BLaER1 (cell line): ENCODE results near the gene PRKG1.

Experiments
- H3K27ac ChIP-seq: shearing (Covaris generic); formaldehyde crosslinking; 2 replicates; pipeline ENCODE4 v1.8.1; 2022
- H3K27me3 ChIP-seq: shearing (Covaris generic); formaldehyde crosslinking; 2 replicates; pipeline ENCODE4 v1.8.1; 2022
- H3K36me3 ChIP-seq: shearing (Covaris generic); formaldehyde crosslinking; 2 replicates; pipeline ENCODE4 v1.8.1; 2022
- H3K4me1 ChIP-seq: shearing (Covaris generic); formaldehyde crosslinking; 2 replicates; pipeline ENCODE4 v1.8.1; 2022
- H3K4me2 ChIP-seq: shearing (Covaris generic); formaldehyde crosslinking; 2 replicates; pipeline ENCODE4 v1.8.1; 2022
- H3K4me3 ChIP-seq: shearing (Covaris generic); formaldehyde crosslinking; 2 replicates; pipeline ENCODE4 v1.8.1; 2022
- H3K9ac ChIP-seq: shearing (Covaris generic); formaldehyde crosslinking; 2 replicates; pipeline ENCODE4 v1.8.1; 2022
- H3K9me3 ChIP-seq: shearing (Covaris generic); formaldehyde crosslinking; 2 replicates; pipeline ENCODE4 v1.8.1; 2022
- H4K20me1 ChIP-seq: shearing (Covaris generic); formaldehyde crosslinking; 2 replicates; pipeline ENCODE4 v1.8.1; 2022
- Cebpa-rat ChIP-seq: shearing (Covaris generic); IDR thresholded peaks from 2 replicates; pipeline ENCODE4 v1.8.1; 2022

The PRKG1 gene

DNA sequence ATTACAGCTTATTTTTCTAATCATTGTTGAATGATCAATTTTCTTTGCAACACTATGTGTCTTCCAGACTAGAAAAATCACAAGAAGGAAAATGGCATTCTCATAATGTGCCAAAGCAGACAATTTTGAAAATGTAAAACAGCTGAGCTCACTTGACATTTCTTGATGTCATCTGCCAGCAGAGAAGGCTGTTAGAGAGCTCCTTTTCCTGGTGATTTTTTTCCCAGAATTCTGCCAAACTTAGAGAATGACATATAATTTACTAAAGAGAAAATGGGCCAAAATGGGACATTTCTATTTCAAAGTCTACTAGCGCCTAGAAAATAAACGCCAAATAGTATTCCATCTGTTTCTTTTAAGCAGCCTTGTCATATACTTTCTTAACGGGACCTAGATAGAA is 714.0 kb downstream of the PRKG1 start:
- Histone ChIP-seq H3K27me3 (no peaks in the 10 kb centered on the region), H3K4me3 (no peak overlapping the region), H3K36me3 (no peaks in the 10 kb centered on the region), H4K20me1 (no peaks in the 10 kb centered on the region), H3K9me3 (peaks cover 11% of the 10 kb centered on the region; the same call in 1 of the 2 replicates), H3K4me2 (no peak overlapping the region), H3K27ac (no peak overlapping the region), H3K4me1 (no peaks in the 10 kb centered on the region), H3K9ac (no peak overlapping the region)
- TF ChIP-seq Cebpa-rat: no peak

- Histone ChIP-seq H3K27me3 (no peaks in the 10 kb centered on the region), H3K36me3 (no peaks in the 10 kb centered on the region), H3K27ac (no peak overlapping the region), H3K9ac (no peak overlapping the region), H3K4me1 (no peaks in the 10 kb centered on the region), H3K4me2 (no peak overlapping the region), H3K4me3 (no peak overlapping the region), H4K20me1 (no peaks in the 10 kb centered on the region), H3K9me3 (peaks cover 17% of the 10 kb centered on the region)
- no peak for TF ChIP-seq Cebpa-rat
Observed at GRCh38 chr10:51789118-51789517, 714.8 kb downstream of the PRKG1 start.

GRCh38 chr10:51789903-51790302 is 715.6 kb downstream of the PRKG1 start:
- Histone ChIP-seq H4K20me1 (no peaks in the 10 kb centered on the region), H3K27ac (no peak overlapping the region), H3K9me3 (peaks cover 17% of the 10 kb centered on the region), H3K4me2 (no peak overlapping the region), H3K4me1 (no peaks in the 10 kb centered on the region), H3K36me3 (no peaks in the 10 kb centered on the region), H3K4me3 (no peak overlapping the region), H3K27me3 (no peaks in the 10 kb centered on the region), H3K9ac (no peak overlapping the region)
- no peak for TF ChIP-seq Cebpa-rat

DNA sequence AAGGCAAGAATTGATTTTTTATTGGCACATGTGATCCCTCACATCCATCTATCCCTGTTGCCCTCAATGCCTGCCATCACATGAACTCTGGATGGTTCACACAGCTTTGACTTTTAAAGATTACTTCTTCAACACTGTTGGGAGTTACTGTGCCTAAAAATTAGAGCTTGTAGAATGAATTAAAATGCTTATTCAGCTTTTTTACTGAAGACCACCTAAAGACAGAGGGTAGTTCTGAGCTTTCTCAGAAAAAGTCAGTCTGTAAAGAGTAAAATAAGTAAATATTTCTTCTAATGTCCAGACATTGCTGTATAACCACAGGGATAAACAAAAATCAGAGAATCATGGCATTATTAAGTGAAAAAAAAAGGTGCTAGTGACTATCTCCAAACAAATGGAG is 718.4 kb downstream of the PRKG1 start:
- H3K9me3 ChIP-seq: peaks cover 17% of the 10 kb centered on the region
- no peaks in the 10 kb centered on the region for H3K4me1 ChIP-seq
- no peak overlapping the region for H3K9ac ChIP-seq
- no peak overlapping the region for H3K4me3 ChIP-seq
- no peak for TF ChIP-seq Cebpa-rat
- no peaks in the 10 kb centered on the region for H4K20me1 ChIP-seq
- no peak overlapping the region for H3K4me2 ChIP-seq
- no peak overlapping the region for H3K27ac ChIP-seq
- no peaks in the 10 kb centered on the region for H3K36me3 ChIP-seq
- H3K27me3 ChIP-seq: no peaks in the 10 kb centered on the region

GRCh38 chr10:51800121-51800520 is 725.8 kb downstream of the PRKG1 start:
- Histone ChIP-seq H3K4me3 (no peak overlapping the region), H3K4me1 (no peaks in the 10 kb centered on the region), H3K36me3 (no peaks in the 10 kb centered on the region), H3K27me3 (no peaks in the 10 kb centered on the region), H4K20me1 (no peaks in the 10 kb centered on the region), H3K27ac (no peak overlapping the region), H3K9ac (no peak overlapping the region), H3K9me3 (no peaks in the 10 kb centered on the region), H3K4me2 (no peak overlapping the region)
- no peak for TF ChIP-seq Cebpa-rat

DNA sequence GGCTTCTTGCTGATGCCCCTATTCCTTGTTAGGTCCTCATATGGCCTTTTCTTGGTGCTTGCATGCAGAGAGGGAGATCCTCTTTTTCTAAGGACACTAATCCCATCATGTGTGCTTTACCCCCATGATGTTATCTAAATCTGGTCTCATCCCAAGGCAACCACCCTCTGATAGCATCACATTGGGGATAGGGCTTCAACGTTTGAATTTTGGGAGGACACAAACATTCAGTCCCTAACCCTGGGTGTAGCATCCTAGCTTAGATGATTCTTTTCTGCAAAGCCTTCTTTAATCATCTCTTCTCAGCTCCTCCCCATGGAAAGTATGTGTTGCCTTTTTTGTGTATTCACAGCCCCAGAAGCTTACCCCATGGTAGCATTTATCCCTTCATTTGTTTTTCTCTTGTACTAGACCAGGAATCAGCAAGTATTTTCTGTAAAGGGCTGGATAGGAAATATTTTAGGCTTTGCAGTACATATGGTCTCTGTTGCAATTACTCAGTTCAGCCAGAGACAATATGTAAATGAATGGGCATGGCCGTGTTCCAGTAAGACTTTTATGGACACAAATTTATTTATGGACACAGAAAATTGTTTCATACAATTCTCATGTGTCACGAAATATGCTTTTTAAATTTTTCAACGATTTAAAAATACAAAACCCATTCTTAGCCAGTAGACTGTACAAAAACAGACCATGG is 726.6 kb downstream of the PRKG1 start:
- TF ChIP-seq Cebpa-rat: no peak
- Histone ChIP-seq H3K36me3 (no peaks in the 10 kb centered on the region), H3K4me2 (no peak overlapping the region), H3K9ac (no peak overlapping the region), H3K27ac (no peak overlapping the region), H3K4me1 (no peaks in the 10 kb centered on the region), H3K9me3 (no peaks in the 10 kb centered on the region), H4K20me1 (no peaks in the 10 kb centered on the region), H3K4me3 (no peak overlapping the region), H3K27me3 (no peaks in the 10 kb centered on the region)

- H3K36me3 ChIP-seq: no peaks in the 10 kb centered on the region
- H4K20me1 ChIP-seq: no peaks in the 10 kb centered on the region
- H3K27ac ChIP-seq: no peak overlapping the region
- no peak overlapping the region for H3K4me3 ChIP-seq
- H3K4me1 ChIP-seq: no peaks in the 10 kb centered on the region
- no peaks in the 10 kb centered on the region for H3K9me3 ChIP-seq
- no peak overlapping the region for H3K4me2 ChIP-seq
- H3K27me3 ChIP-seq: no peaks in the 10 kb centered on the region
- no peak overlapping the region for H3K9ac ChIP-seq
- TF ChIP-seq Cebpa-rat: no peak
Observed at GRCh38 chr10:51802030-51802429, 727.7 kb downstream of the PRKG1 start.

DNA sequence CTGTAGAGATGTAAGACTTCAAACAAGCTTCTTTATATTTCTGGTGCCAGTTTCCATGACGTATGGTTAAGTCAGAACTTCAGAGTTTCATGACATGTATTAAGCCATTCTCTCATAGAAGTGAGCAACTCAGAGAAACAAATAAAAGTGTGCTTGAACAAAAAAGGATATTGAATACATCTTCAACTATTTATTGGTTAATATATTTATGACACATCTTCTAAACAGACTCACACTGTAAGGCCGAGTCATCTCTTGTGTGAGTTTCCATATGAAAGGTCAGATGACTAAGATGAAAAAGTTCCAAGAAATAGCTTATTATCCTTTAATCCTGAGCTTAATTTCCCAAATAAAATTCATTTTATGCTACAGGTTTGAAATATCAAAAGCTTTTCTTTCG is 730.6 kb downstream of the PRKG1 start:
- H3K27ac ChIP-seq: no peak overlapping the region
- no peaks in the 10 kb centered on the region for H3K27me3 ChIP-seq
- H4K20me1 ChIP-seq: no peaks in the 10 kb centered on the region
- no peaks in the 10 kb centered on the region for H3K4me1 ChIP-seq
- no peak overlapping the region for H3K4me3 ChIP-seq
- TF ChIP-seq Cebpa-rat: no peak
- no peak overlapping the region for H3K4me2 ChIP-seq
- no peak overlapping the region for H3K9ac ChIP-seq
- H3K36me3 ChIP-seq: no peaks in the 10 kb centered on the region
- H3K9me3 ChIP-seq: no peaks in the 10 kb centered on the region

GRCh38 chr10:51806079-51806835 is 732.0 kb downstream of the PRKG1 start:
- H3K36me3 ChIP-seq: no peaks in the 10 kb centered on the region
- H3K4me3 ChIP-seq: no peak overlapping the region
- no peaks in the 10 kb centered on the region for H3K27me3 ChIP-seq
- H3K27ac ChIP-seq: no peak overlapping the region
- H4K20me1 ChIP-seq: no peaks in the 10 kb centered on the region
- H3K4me2 ChIP-seq: no peak overlapping the region
- no peaks in the 10 kb centered on the region for H3K9me3 ChIP-seq
- no peak overlapping the region for H3K9ac ChIP-seq
- no peaks in the 10 kb centered on the region for H3K4me1 ChIP-seq
- TF ChIP-seq Cebpa-rat: no peak

- H3K9me3 ChIP-seq: no peaks in the 10 kb centered on the region
- H3K36me3 ChIP-seq: no peaks in the 10 kb centered on the region
- H3K9ac ChIP-seq: no peak overlapping the region
- H3K4me1 ChIP-seq: no peaks in the 10 kb centered on the region
- no peaks in the 10 kb centered on the region for H4K20me1 ChIP-seq
- no peak overlapping the region for H3K4me3 ChIP-seq
- H3K4me2 ChIP-seq: no peak overlapping the region
- H3K27ac ChIP-seq: no peak overlapping the region
- H3K27me3 ChIP-seq: no peaks in the 10 kb centered on the region
- no peak for TF ChIP-seq Cebpa-rat
Observed at GRCh38 chr10:51808187-51808586, 733.9 kb downstream of the PRKG1 start.
